IMR-90 (cell line): ENCODE measurements around the gene GXYLT1. TPM values are rescaled to one million over a fixed set of nuclear protein-coding genes. Genes with fewer than 3 reads are reported as not detected.

Source experiments
- ATAC-seq: fragments of 200-7000 bp; cut with Tn5 transposase; 2 replicates; pipeline ENCODE4 v1.9.1; 2020; ENCODE audit warnings: low read depth, mild to moderate bottlenecking, moderate library complexity
- BruUV-seq: library from RNA; stranded (reverse); fragments of 400-500 nt; replicated peaks from 2 replicates; lab custom pipeline; 2021; lab: Mats Ljungman, UMichigan
- CTCF ChIA-PET: fragments of 300-600 bp; formaldehyde crosslinking; extraction: SDS; loops from one replicate; lab custom pipeline; 2021; ENCODE audit warnings: antibody characterized with exemption; lab: Yijun Ruan, JAX
- POLR2A ChIA-PET: fragments of 300-600 bp; sonication (Branson Sonifier 250); formaldehyde crosslinking; loops from one replicate; lab custom pipeline; 2022; ENCODE audit warnings: antibody characterized with exemption; ENCODE audit not compliant: unreplicated experiment; lab: Charles Lee
- DNase-seq: peaks from one replicate; pipeline ENCODE4 v3.0.0; 2013
- H2AFZ ChIP-seq: replicated peaks from 2 replicates; pipeline ENCODE3; 2013; ENCODE audit warnings: low read length, mild to moderate bottlenecking; ENCODE audit not compliant: poor library complexity
- H2AK5ac ChIP-seq: 2 replicates; pipeline ENCODE4 v1.6.1; 2013; ENCODE audit warnings: low read depth, low read length, inconsistent platforms
- H2AK9ac ChIP-seq: replicated peaks from 2 replicates; pipeline ENCODE3; 2013; ENCODE audit warnings: mild to moderate bottlenecking, low read depth, low read length, moderate library complexity; ENCODE audit not compliant: poor library complexity
- H2BK120ac ChIP-seq: 2 replicates; pipeline ENCODE4 v1.6.1; 2013; ENCODE audit warnings: low read depth, low read length, inconsistent platforms
- H2BK15ac ChIP-seq: 3 replicates; pipeline ENCODE4 v1.6.1; 2013; ENCODE audit warnings: low read depth, low read length, inconsistent platforms
- H2BK20ac ChIP-seq: 2 replicates; pipeline ENCODE4 v1.6.1; 2013; ENCODE audit warnings: low read depth, mild to moderate bottlenecking, inconsistent platforms, low read length, moderate library complexity
- H2BK5ac ChIP-seq: 2 replicates; pipeline ENCODE4 v1.6.1; 2013; ENCODE audit warnings: mild to moderate bottlenecking, low read depth, low read length, inconsistent platforms; ENCODE audit not compliant: poor library complexity, severe bottlenecking
- H3K14ac ChIP-seq: replicated peaks from 2 replicates; pipeline ENCODE4 v1.6.1; 2013; ENCODE audit warnings: low read depth, low read length, inconsistent platforms
- H3K18ac ChIP-seq: 2 replicates; pipeline ENCODE4 v1.6.1; 2013; ENCODE audit warnings: low read depth, low read length, control low read depth
- H3K23ac ChIP-seq: 2 replicates; pipeline ENCODE4 v1.6.1; 2013; ENCODE audit warnings: low read depth, low read length, inconsistent platforms
- H3K27ac ChIP-seq: 2 replicates; pipeline ENCODE4 v1.5.1; 2013; ENCODE audit warnings: mild to moderate bottlenecking, control low read depth, low read length; ENCODE audit not compliant: insufficient read depth
- H3K27me3 ChIP-seq: 2 replicates; pipeline ENCODE4 v1.6.1; 2013; ENCODE audit warnings: low read length; ENCODE audit not compliant: control insufficient read depth, insufficient read depth
- H3K36me3 ChIP-seq: 2 replicates; pipeline ENCODE4 v1.6.1; 2013; ENCODE audit warnings: low read length, mixed read lengths; ENCODE audit not compliant: control insufficient read depth, insufficient read depth
- H3K4ac ChIP-seq: 2 replicates; pipeline ENCODE4 v1.6.1; 2013; ENCODE audit warnings: low read depth, low read length, inconsistent platforms
- H3K4me1 ChIP-seq: 2 replicates; pipeline ENCODE4 v1.6.1; 2013; ENCODE audit warnings: low read length, mixed read lengths; ENCODE audit not compliant: control insufficient read depth, insufficient read depth
- H3K4me2 ChIP-seq: 2 replicates; pipeline ENCODE4 v1.6.1; 2013; ENCODE audit warnings: low read depth, mild to moderate bottlenecking, control low read depth, low read length, moderate library complexity
- H3K4me3 ChIP-seq: 2 replicates; pipeline ENCODE4 v1.5.1; 2013; ENCODE audit warnings: low read depth, mild to moderate bottlenecking, control low read depth, low read length, moderate library complexity; ENCODE audit not compliant: insufficient read depth
- H3K56ac ChIP-seq: 2 replicates; pipeline ENCODE4 v1.6.1; 2013; ENCODE audit warnings: low read length, inconsistent platforms; ENCODE audit not compliant: insufficient read depth; ENCODE audit errors: extremely low read depth
- H3K79me1 ChIP-seq, 2 experiments: 2 replicates each; pipeline ENCODE4 v1.6.1; 2013; ENCODE audit warnings: low read length in 2 of 2, inconsistent platforms in 1 of 2, low read depth in 1 of 2
- H3K9ac ChIP-seq: 2 replicates; pipeline ENCODE4 v1.6.1; 2013; ENCODE audit warnings: low read depth, low read length, control low read depth
- H3K9me1 ChIP-seq: 2 replicates; pipeline ENCODE4 v1.6.1; 2013; ENCODE audit warnings: low read length, inconsistent platforms; ENCODE audit not compliant: insufficient read depth
- H3K9me3 ChIP-seq: 2 replicates; pipeline ENCODE4 v1.6.1; 2013; ENCODE audit warnings: low read length; ENCODE audit not compliant: control insufficient read depth, insufficient read depth
- H4K20me1 ChIP-seq: 2 replicates; pipeline ENCODE4 v1.6.1; 2013; ENCODE audit warnings: low read length, inconsistent platforms; ENCODE audit not compliant: insufficient read depth
- H4K5ac ChIP-seq: 2 replicates; pipeline ENCODE4 v1.6.1; 2013; ENCODE audit warnings: mild to moderate bottlenecking, low read depth, low read length, control low read depth
- H4K8ac ChIP-seq, 2 experiments: 2 replicates each; pipeline ENCODE4 v1.6.1; 2013; ENCODE audit warnings: low read depth in 2 of 2, low read length in 2 of 2, control low read depth in 1 of 2, inconsistent platforms in 1 of 2
- H4K91ac ChIP-seq: 2 replicates; pipeline ENCODE4 v1.6.1; 2013; ENCODE audit warnings: low read depth, low read length, inconsistent platforms; ENCODE audit not compliant: insufficient read depth
- BHLHE40 ChIP-seq: fragments of 150-350 bp; IDR thresholded peaks from 2 replicates; pipeline ENCODE4 v1.6.1; 2016; ENCODE audit warnings: mild to moderate bottlenecking, low read depth, low read length
- CEBPB ChIP-seq: IDR thresholded peaks from 2 replicates; pipeline ENCODE4 v1.6.1; 2012; ENCODE audit warnings: low read depth, low read length, improper control_type of control experiment
- CHD1 ChIP-seq: IDR thresholded peaks from 2 replicates; pipeline ENCODE4 v1.6.1; 2012; ENCODE audit warnings: low read depth, low read length, improper control_type of control experiment
- CTCF ChIP-seq: conservative IDR thresholded peaks from 2 replicates; pipeline ENCODE4 v1.5.1; 2012; ENCODE audit warnings: mild to moderate bottlenecking, low read depth, low read length, improper control_type of control experiment
- ELK1 ChIP-seq: fragments of 150-350 bp; IDR thresholded peaks from 2 replicates; pipeline ENCODE4 v1.6.1; 2016; ENCODE audit warnings: low read depth, mild to moderate bottlenecking, low read length, moderate library complexity, borderline replicate concordance
- FOS ChIP-seq: fragments of 150-350 bp; IDR thresholded peaks from 2 replicates; pipeline ENCODE4 v1.6.1; 2016; ENCODE audit warnings: low read depth, low read length
- MAFK ChIP-seq: IDR thresholded peaks from 2 replicates; pipeline ENCODE4 v1.6.1; 2012; ENCODE audit warnings: low read depth, low read length, improper control_type of control experiment
- MAZ ChIP-seq: IDR thresholded peaks from 2 replicates; pipeline ENCODE4 v1.6.1; 2012; ENCODE audit warnings: low read depth, mild to moderate bottlenecking, low read length, improper control_type of control experiment, moderate library complexity, borderline replicate concordance
- MXI1 ChIP-seq: IDR thresholded peaks from 2 replicates; pipeline ENCODE4 v1.6.1; 2012; ENCODE audit warnings: low read depth, mild to moderate bottlenecking, low read length, moderate library complexity, borderline replicate concordance
- POLR2A ChIP-seq: IDR thresholded peaks from 2 replicates; pipeline ENCODE4 v1.6.1; 2012; ENCODE audit warnings: mild to moderate bottlenecking, low read depth, low read length
- RAD21 ChIP-seq: IDR thresholded peaks from 2 replicates; pipeline ENCODE4 v1.6.1; 2012; ENCODE audit warnings: low read length, improper control_type of control experiment
- RCOR1 ChIP-seq: IDR thresholded peaks from 2 replicates; pipeline ENCODE4 v1.6.1; 2012; ENCODE audit warnings: mild to moderate bottlenecking, low read length, improper control_type of control experiment; ENCODE audit not compliant: insufficient replicate concordance
- RFX5 ChIP-seq: IDR thresholded peaks from 2 replicates; pipeline ENCODE4 v1.8.0; 2012; ENCODE audit warnings: low read depth, mild to moderate bottlenecking, low read length, moderate library complexity
- SMC3 ChIP-seq: fragments of 150-350 bp; IDR thresholded peaks from 2 replicates; pipeline ENCODE4 v1.6.1; 2016; ENCODE audit warnings: low read depth, mild to moderate bottlenecking, antibody characterized with exemption, low read length, moderate library complexity
- USF2 ChIP-seq: fragments of 150-350 bp; IDR thresholded peaks from 2 replicates; pipeline ENCODE4 v1.6.1; 2017; ENCODE audit warnings: mild to moderate bottlenecking, antibody characterized with exemption, low read length, low read depth
- WGBS, 2 experiments: methylation state at CpG; one replicate each; pipeline versions ENCODE4 v1.1.5 to v1.1.7; 2013; ENCODE audit warnings: missing lambda C conversion rate in 2 of 2; ENCODE audit not compliant: insufficient read length in 1 of 2; ENCODE audit errors: extremely low coverage in 2 of 2; 5-methylcytosine and 5-hydroxymethylcytosine counted together
- dilution Hi-C: fragments of 300-500 bp; cut with HindIII; formaldehyde crosslinking; loops from one replicate; pipeline ENCODE4 v1.14.3; 2018; ENCODE audit warnings: low sequenced_read_pairs; ENCODE audit not compliant: unreplicated experiment
- in situ Hi-C: fragments of 300-500 bp; cut with MboI; formaldehyde crosslinking; loops from 3 replicates; pipeline ENCODE4 v1.14.3; 2019; ENCODE audit warnings: low sequenced_read_pairs, inconsistent platforms, mixed read lengths
- intact Hi-C: fragments of 100-400 bp; cut with micrococcal nuclease; formaldehyde crosslinking; loops from 2 replicates; pipeline ENCODE4 v1.10.0; 2022
- polyA plus RNA-seq, 3 experiments: library from polyadenylated mRNA; depleted of rRNA; stranded (reverse); fragments of >200 nt; gene quantifications; 2 replicates each; pipeline ENCODE4 v1.2.3, GENCODE V29; 2012; ENCODE audit warnings: low replicate concordance in 1 of 3
- total RNA-seq: library from RNA; depleted of rRNA; stranded (reverse); fragments of >200 nt; gene quantifications from 2 replicates; pipeline ENCODE4 v1.2.3, GENCODE V29; 2012

The GXYLT1 gene
- total and polyA plus RNA-seq, 2 of the 4 experiments (the other 2 are of a cell fraction), result 8.5 to 8.6 TPM

- CTCF ChIA-PET, result no interaction called here
- H3K4me1 ChIP-seq, result no peaks in the 10 kb centered on the region
- no peak overlapping the region for H3K27ac ChIP-seq
- H3K9me3 ChIP-seq, result peaks cover 2% of the 10 kb centered on the region; the same call in 1 of the 2 replicates
- H3K56ac ChIP-seq, result no peak overlapping the region
- dilution Hi-C loops, result no loop called here
- H2BK20ac ChIP-seq, result no peak overlapping the region
- H2BK120ac ChIP-seq, result no peak overlapping the region
- no peaks in the 10 kb centered on the region for H3K9me1 ChIP-seq
- TF ChIP-seq CEBPB (no peak), POLR2A (no peak), CTCF (no peak), RFX5 (no peak), RAD21 (no peak), MAZ (no peak), USF2 (no peak), BHLHE40 (no peak), MAFK (no peak), ELK1 (no peak), MXI1 (no peak), RCOR1 (no peak), FOS (no peak), CHD1 (no peak), SMC3 (no peak)
- no peak for ATAC-seq
- no peak overlapping the region for H4K5ac ChIP-seq
- H3K4ac ChIP-seq, result no peak overlapping the region
- peaks cover 3% of the 10 kb centered on the region for H3K36me3 ChIP-seq
- WGBS, 2 experiments, result no CpG with 5 or more reads among the region's 3 CpGs
- no peak for DNase-seq
- H3K4me2 ChIP-seq, result no peak overlapping the region
- no peak overlapping the region for H3K18ac ChIP-seq
- H2BK5ac ChIP-seq, result no peak overlapping the region
- no peak overlapping the region for H3K23ac ChIP-seq
- H2AK9ac ChIP-seq, result no peak overlapping the region
- POLR2A ChIA-PET, result no interaction called here
- H3K27me3 ChIP-seq, result no peaks in the 10 kb centered on the region
- no TSS peak for BruUV-seq
- H4K91ac ChIP-seq, result no peak overlapping the region
- intact Hi-C loops, result no loop called here
- no peak overlapping the region for H2BK15ac ChIP-seq
- H3K9ac ChIP-seq, result no peak overlapping the region
- H3K14ac ChIP-seq, result no peak overlapping the region
- no peak overlapping the region for H2AFZ ChIP-seq
- peaks cover 0 to 6% of the 10 kb centered on the region in 2 experiments; a peak in 2 of 4 replicates for H3K79me1 ChIP-seq
- H4K20me1 ChIP-seq, result no peaks in the 10 kb centered on the region
- H2AK5ac ChIP-seq, result no peak overlapping the region
- in situ Hi-C loops, result no loop called here
- no peak overlapping the region for H4K8ac ChIP-seq
- H3K4me3 ChIP-seq, result no peak overlapping the region
Measured at GRCh38 chr12:42109031-42109430, 35.6 kb downstream of the GXYLT1 start.
